Measurements from ENCODE around the gene ARL14EP.

ARL14EP gene

DNA sequence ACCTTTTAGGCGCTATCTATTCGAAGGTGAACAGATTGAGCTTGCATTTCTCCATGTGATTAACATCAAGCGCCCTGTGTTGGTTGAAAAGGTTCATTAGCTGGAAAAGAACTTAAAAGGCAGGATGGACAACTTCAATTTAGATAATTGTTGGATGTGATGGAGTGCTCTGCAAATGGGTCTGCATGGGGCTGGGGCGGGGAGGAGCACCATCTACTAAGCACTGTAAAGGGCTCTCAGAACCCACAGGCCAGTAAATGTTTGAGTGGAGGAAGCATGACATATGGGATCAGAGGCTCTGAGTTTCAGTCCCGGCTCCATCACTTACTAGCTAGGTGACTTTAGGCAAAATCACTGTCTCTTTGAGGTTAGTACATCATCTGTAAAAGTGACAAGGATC lies 28.2 kb downstream of the ARL14EP start:
- 93% methylated on average over 5 of the region's 5 CpGs for WGBS
- Histone ChIP-seq H3K9me3 (ENCODE audit: insufficient read depth, low read depth, low read length) (no peaks in the 10 kb centered on the region), H3K4me3 (ENCODE audit: low read length) (no peak overlapping the region), H3K9ac (ENCODE audit: low read depth, low read length) (no peak overlapping the region), H3K27ac (ENCODE audit: low read depth, low read length) (no peak overlapping the region), H3K4me1 (ENCODE audit: insufficient read depth, low read length) (no peaks in the 10 kb centered on the region), H3K27me3 (ENCODE audit: insufficient read depth, low read length) (no peaks in the 10 kb centered on the region), H3K36me3 (ENCODE audit: insufficient read depth, low read length) (no peaks in the 10 kb centered on the region)

DNA sequence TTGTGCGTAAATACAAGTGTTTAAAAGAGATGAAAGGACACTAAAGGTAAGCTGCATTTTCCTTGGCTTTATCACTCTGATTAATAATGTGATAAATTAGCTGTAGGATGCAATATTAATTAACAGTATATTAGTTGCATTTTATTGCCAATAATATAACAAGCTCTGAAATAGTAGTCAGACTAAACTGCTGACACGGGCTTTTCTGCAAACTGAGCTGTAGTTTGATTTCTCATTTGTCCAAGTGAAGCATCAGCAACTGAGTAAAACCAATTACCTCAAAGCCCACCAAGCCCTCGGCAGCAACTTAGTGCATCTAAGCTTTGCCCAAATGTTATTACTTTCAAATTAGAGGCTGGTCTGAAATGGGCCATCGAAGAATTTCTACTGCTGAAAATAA lies 33.5 kb downstream of the ARL14EP start:
- Histone ChIP-seq H3K9ac (ENCODE audit: low read depth, low read length) (no peak overlapping the region), H3K27me3 (ENCODE audit: insufficient read depth, low read length) (no peaks in the 10 kb centered on the region), H3K27ac (ENCODE audit: low read depth, low read length) (no peak overlapping the region), H3K36me3 (ENCODE audit: insufficient read depth, low read length) (no peaks in the 10 kb centered on the region), H3K4me1 (ENCODE audit: insufficient read depth, low read length) (no peaks in the 10 kb centered on the region), H3K9me3 (ENCODE audit: insufficient read depth, low read depth, low read length) (no peaks in the 10 kb centered on the region), H3K4me3 (ENCODE audit: low read length) (no peak overlapping the region)
- 95% methylated on average over 4 of the region's 4 CpGs for WGBS

DNA sequence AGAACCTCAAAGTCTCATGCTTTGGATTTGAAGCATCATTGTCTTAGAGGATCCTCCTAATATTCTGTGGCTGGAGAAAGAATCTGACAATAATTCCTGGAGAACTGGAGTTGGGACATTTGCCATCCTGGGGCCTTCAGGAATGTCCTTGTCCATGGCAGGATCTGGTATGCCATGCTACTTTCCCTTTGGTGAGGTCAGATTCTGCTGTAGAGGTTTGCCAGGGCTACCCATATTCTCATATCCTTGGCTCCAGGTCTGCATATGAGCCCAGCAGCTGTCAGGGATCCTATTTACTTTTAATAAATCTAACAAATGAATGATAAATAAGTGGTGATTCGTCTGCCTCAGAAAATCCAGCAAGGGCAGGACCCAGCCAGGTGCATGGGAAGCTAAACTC lies 35.0 kb downstream of the ARL14EP start:
- H3K27me3 ChIP-seq (ENCODE audit: insufficient read depth, low read length), result no peaks in the 10 kb centered on the region
- H3K36me3 ChIP-seq (ENCODE audit: insufficient read depth, low read length), result no peaks in the 10 kb centered on the region
- 67% methylated on average over 1 of the region's 1 CpG for WGBS
- no peak overlapping the region for H3K27ac ChIP-seq (ENCODE audit: low read depth, low read length)
- no peak overlapping the region for H3K4me3 ChIP-seq (ENCODE audit: low read length)
- no peaks in the 10 kb centered on the region for H3K9me3 ChIP-seq (ENCODE audit: insufficient read depth, low read depth, low read length)
- H3K4me1 ChIP-seq (ENCODE audit: insufficient read depth, low read length), result no peaks in the 10 kb centered on the region
- H3K9ac ChIP-seq (ENCODE audit: low read depth, low read length), result no peak overlapping the region

DNA sequence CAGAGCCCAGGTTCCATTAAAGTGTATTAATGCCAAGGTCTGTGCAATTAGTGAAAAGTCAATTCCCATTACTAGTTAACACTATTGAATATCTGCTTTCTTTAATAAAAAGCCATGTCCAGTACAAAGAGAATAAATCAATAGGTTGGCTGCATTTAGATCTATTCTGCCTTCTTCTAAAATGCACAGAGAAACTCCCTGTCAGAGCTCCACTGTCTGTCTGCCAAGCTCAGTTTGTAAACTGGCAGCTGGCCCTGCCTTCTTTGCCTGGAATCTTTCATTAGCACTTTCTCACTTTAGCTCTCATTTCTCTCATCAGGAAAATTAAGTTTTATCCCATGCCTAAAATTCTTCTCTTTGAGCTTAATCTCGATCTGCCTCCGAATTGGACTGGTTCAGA lies 35.6 kb downstream of the ARL14EP start:
- Histone ChIP-seq H3K4me1 (ENCODE audit: insufficient read depth, low read length) (no peaks in the 10 kb centered on the region), H3K9me3 (ENCODE audit: insufficient read depth, low read depth, low read length) (no peaks in the 10 kb centered on the region), H3K27me3 (ENCODE audit: insufficient read depth, low read length) (no peaks in the 10 kb centered on the region), H3K9ac (ENCODE audit: low read depth, low read length) (no peak overlapping the region), H3K36me3 (ENCODE audit: insufficient read depth, low read length) (no peaks in the 10 kb centered on the region), H3K27ac (ENCODE audit: low read depth, low read length) (no peak overlapping the region), H3K4me3 (ENCODE audit: low read length) (no peak overlapping the region)
- 97% methylated on average over 2 of the region's 2 CpGs for whole genome bisulfite sequencing

DNA sequence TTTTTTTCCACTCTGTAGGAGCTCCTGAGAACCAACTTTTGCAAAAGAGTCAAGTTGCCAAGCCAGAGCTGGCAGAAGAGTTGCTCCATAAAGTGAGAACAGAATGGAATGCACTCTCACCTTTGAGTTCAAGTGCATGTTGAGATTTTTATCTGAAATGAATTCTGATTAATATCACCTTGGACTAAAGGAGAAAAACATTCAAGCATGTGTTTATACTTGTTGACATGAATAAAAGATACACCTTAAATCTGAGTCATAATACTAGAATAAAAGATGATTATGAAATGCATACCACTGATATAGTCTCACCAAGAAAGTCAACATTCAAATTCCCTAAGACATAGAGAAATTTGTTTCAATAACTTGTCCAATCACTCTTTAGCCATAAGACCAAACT lies 37.8 kb downstream of the ARL14EP start:
- H3K27me3 ChIP-seq (ENCODE audit: insufficient read depth, low read length), result no peaks in the 10 kb centered on the region
- no peak overlapping the region for H3K4me3 ChIP-seq (ENCODE audit: low read length)
- H3K9ac ChIP-seq (ENCODE audit: low read depth, low read length), result no peak overlapping the region
- peaks cover 14% of the 10 kb centered on the region for H3K4me1 ChIP-seq (ENCODE audit: insufficient read depth, low read length)
- no peaks in the 10 kb centered on the region for H3K9me3 ChIP-seq (ENCODE audit: insufficient read depth, low read depth, low read length)
- no peaks in the 10 kb centered on the region for H3K36me3 ChIP-seq (ENCODE audit: insufficient read depth, low read length)
- no peak overlapping the region for H3K27ac ChIP-seq (ENCODE audit: low read depth, low read length)

DNA sequence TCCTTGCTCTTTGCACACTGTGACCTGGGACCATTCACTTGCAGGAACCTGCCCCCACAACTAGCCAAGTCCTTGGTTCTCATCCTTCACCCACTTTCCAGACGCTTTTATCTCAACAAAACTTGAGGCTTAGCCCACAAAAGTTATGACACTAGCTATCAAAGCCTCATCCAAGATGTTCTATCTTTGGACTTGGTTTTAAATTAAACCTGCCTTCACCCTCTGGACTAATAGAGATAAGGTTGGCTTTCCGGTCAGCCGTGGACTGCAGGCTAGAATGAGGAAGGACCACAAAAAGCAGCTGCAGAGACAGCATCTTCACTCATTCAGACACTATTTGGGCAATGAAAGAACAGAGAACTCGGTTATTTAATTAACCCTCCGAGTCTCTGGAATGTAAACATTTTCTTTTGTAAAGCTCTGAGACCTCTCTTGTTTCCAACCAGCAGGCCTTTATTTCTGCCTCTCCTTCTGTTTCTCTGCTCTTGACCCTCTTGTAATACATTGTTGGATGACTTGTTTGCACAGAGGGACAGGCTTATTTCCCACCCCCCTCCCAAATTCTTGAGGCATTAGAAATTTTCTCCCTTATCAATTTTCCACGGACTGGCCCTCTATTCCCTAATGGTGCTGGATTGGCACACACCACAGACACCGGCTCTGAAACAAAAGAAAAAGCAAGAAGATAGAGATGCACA lies 41.4 kb downstream of the ARL14EP start:
- H3K9ac ChIP-seq (ENCODE audit: low read depth, low read length), result no peak overlapping the region
- no peak overlapping the region for H3K4me3 ChIP-seq (ENCODE audit: low read length)
- no peak overlapping the region for H3K27ac ChIP-seq (ENCODE audit: low read depth, low read length)
- no peaks in the 10 kb centered on the region for H3K36me3 ChIP-seq (ENCODE audit: insufficient read depth, low read length)
- no peaks in the 10 kb centered on the region for H3K27me3 ChIP-seq (ENCODE audit: insufficient read depth, low read length)
- WGBS, result 71% methylated on average over 7 of the region's 7 CpGs
- no peaks in the 10 kb centered on the region for H3K9me3 ChIP-seq (ENCODE audit: insufficient read depth, low read depth, low read length)
- peaks cover 14% of the 10 kb centered on the region for H3K4me1 ChIP-seq (ENCODE audit: insufficient read depth, low read length)

- 89% methylated on average over 8 of the region's 9 CpGs for WGBS
- Histone ChIP-seq H3K4me3 (ENCODE audit: low read length) (no peak overlapping the region), H3K36me3 (ENCODE audit: insufficient read depth, low read length) (no peaks in the 10 kb centered on the region), H3K4me1 (ENCODE audit: insufficient read depth, low read length) (peaks cover 14% of the 10 kb centered on the region), H3K9ac (ENCODE audit: low read depth, low read length) (no peak overlapping the region), H3K9me3 (ENCODE audit: insufficient read depth, low read depth, low read length) (no peaks in the 10 kb centered on the region), H3K27ac (ENCODE audit: low read depth, low read length) (no peak overlapping the region), H3K27me3 (ENCODE audit: insufficient read depth, low read length) (no peaks in the 10 kb centered on the region)
These were observed 42.1 kb downstream of the ARL14EP start for GRCh38 chr11:30364837-30365482.

DNA sequence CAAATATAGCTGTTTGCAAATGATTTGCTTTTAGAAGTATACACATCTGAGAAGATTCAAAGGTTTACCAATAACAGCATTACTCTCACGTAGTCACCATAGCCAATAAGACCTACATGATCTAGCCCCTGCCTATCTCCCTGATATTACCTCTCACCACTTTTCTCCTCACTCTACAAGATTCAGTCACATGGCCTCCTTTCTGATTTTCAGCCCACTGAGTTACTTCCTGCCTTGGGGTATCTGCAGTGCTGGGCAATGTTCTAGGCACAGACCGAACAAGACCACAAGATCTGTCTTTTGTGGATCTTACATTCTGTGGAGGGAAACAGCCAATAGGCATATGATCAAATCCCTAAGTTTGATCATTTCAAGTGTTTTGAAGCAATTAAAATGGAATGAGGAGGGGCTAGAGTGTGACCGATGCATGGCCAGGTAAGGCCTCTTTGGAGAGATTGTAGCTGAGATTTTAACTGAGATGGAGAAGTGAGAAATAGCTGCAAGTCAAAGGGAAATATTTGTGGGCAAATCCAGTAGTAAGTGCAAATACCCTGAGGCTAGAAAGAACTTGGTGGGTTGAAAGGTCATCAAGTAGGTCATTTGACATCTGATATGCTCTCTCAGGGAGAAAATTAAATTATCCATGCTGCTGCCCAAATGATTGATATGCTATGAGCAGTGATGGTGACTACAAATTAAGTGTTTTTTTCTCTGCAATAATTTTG lies 43.1 kb downstream of the ARL14EP start:
- H3K36me3 ChIP-seq (ENCODE audit: insufficient read depth, low read length), result no peaks in the 10 kb centered on the region
- no peak overlapping the region for H3K4me3 ChIP-seq (ENCODE audit: low read length)
- H3K27ac ChIP-seq (ENCODE audit: low read depth, low read length), result no peak overlapping the region
- H3K9me3 ChIP-seq (ENCODE audit: insufficient read depth, low read depth, low read length), result no peaks in the 10 kb centered on the region
- H3K27me3 ChIP-seq (ENCODE audit: insufficient read depth, low read length), result no peaks in the 10 kb centered on the region
- H3K9ac ChIP-seq (ENCODE audit: low read depth, low read length), result no peak overlapping the region
- 92% methylated on average over 3 of the region's 3 CpGs for WGBS
- H3K4me1 ChIP-seq (ENCODE audit: insufficient read depth, low read length), result peaks cover 14% of the 10 kb centered on the region

DNA sequence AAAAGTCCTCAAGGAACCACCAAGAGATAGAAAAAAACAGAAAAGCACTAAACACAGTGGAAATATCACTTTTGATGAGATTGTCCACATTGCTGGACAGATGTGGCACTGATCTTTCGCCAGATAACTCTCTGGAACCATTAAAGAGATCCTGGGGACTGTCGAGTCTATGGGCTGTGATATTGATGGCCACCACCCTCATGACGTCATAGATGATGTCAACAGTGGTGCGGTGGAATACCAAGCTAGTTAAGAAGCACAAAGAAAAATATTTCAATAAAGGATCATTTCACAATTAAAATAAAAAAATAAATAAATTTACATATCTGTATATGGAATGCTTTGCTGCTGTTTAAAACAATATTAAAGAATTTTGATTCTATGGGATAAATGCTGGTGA lies 45.5 kb downstream of the ARL14EP start:
- WGBS, result over 99% methylated on average over 3 of the region's 4 CpGs
- H3K27ac ChIP-seq (ENCODE audit: low read depth, low read length), result no peak overlapping the region
- no peaks in the 10 kb centered on the region for H3K27me3 ChIP-seq (ENCODE audit: insufficient read depth, low read length)
- peaks cover 14% of the 10 kb centered on the region for H3K4me1 ChIP-seq (ENCODE audit: insufficient read depth, low read length)
- no peak overlapping the region for H3K9ac ChIP-seq (ENCODE audit: low read depth, low read length)
- no peaks in the 10 kb centered on the region for H3K36me3 ChIP-seq (ENCODE audit: insufficient read depth, low read length)
- H3K4me3 ChIP-seq (ENCODE audit: low read length), result no peak overlapping the region
- H3K9me3 ChIP-seq (ENCODE audit: insufficient read depth, low read depth, low read length), result no peaks in the 10 kb centered on the region

GRCh38 chr11:30370164-30370563 lies 47.3 kb downstream of the ARL14EP start:
- Histone ChIP-seq H3K27ac (ENCODE audit: low read depth, low read length) (no peak overlapping the region), H3K9me3 (ENCODE audit: insufficient read depth, low read depth, low read length) (no peaks in the 10 kb centered on the region), H3K36me3 (ENCODE audit: insufficient read depth, low read length) (no peaks in the 10 kb centered on the region), H3K9ac (ENCODE audit: low read depth, low read length) (no peak overlapping the region), H3K4me3 (ENCODE audit: low read length) (no peak overlapping the region), H3K27me3 (ENCODE audit: insufficient read depth, low read length) (no peaks in the 10 kb centered on the region), H3K4me1 (ENCODE audit: insufficient read depth, low read length) (peaks cover 1% of the 10 kb centered on the region)
- no CpG with 5 or more reads among the region's 1 CpG for whole genome bisulfite sequencing

DNA sequence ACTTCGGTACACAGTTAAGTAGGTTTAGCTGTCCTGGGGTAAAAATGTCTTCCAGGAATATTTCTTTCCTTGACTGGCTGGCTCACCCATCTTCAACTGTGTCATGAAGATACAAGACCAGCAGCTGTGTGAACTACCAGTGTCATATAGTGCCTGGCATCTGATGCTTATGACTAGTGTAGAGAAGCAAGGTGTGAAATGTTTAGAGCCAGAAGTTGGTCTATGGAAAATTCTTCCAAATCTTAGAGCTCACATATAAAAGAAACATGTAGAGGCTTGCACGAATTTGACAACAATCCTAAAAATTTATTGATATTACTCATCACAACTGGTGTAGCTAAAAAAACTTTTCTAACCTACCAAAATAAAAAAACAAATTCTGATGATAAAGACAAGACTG lies 54.4 kb downstream of the ARL14EP start:
- no peak overlapping the region for H3K27ac ChIP-seq (ENCODE audit: low read depth, low read length)
- no peaks in the 10 kb centered on the region for H3K36me3 ChIP-seq (ENCODE audit: insufficient read depth, low read length)
- 97% methylated on average over 2 of the region's 2 CpGs for WGBS
- H3K9ac ChIP-seq (ENCODE audit: low read depth, low read length), result no peak overlapping the region
- no peaks in the 10 kb centered on the region for H3K9me3 ChIP-seq (ENCODE audit: insufficient read depth, low read depth, low read length)
- no peaks in the 10 kb centered on the region for H3K27me3 ChIP-seq (ENCODE audit: insufficient read depth, low read length)
- H3K4me1 ChIP-seq (ENCODE audit: insufficient read depth, low read length), result peaks cover 10% of the 10 kb centered on the region; the same call in 1 of the 2 replicates
- H3K4me3 ChIP-seq (ENCODE audit: low read length), result no peak overlapping the region
